BLaER1 (cell line): Measurements from ENCODE around the gene IRF2.
A peak's percentile ranks its signal among the peaks of the same experiment; 100 is the strongest.

Source experiments
- H3K27ac ChIP-seq: shearing (Covaris generic); formaldehyde crosslinking; 2 replicates; pipeline ENCODE4 v1.8.1; 2022
- H3K27me3 ChIP-seq: shearing (Covaris generic); formaldehyde crosslinking; 2 replicates; pipeline ENCODE4 v1.8.1; 2022
- H3K36me3 ChIP-seq: shearing (Covaris generic); formaldehyde crosslinking; 2 replicates; pipeline ENCODE4 v1.8.1; 2022
- H3K4me1 ChIP-seq: shearing (Covaris generic); formaldehyde crosslinking; 2 replicates; pipeline ENCODE4 v1.8.1; 2022
- H3K4me2 ChIP-seq: shearing (Covaris generic); formaldehyde crosslinking; 2 replicates; pipeline ENCODE4 v1.8.1; 2022
- H3K4me3 ChIP-seq: shearing (Covaris generic); formaldehyde crosslinking; 2 replicates; pipeline ENCODE4 v1.8.1; 2022
- H3K9ac ChIP-seq: shearing (Covaris generic); formaldehyde crosslinking; 2 replicates; pipeline ENCODE4 v1.8.1; 2022
- H3K9me3 ChIP-seq: shearing (Covaris generic); formaldehyde crosslinking; 2 replicates; pipeline ENCODE4 v1.8.1; 2022
- H4K20me1 ChIP-seq: shearing (Covaris generic); formaldehyde crosslinking; 2 replicates; pipeline ENCODE4 v1.8.1; 2022
- Cebpa-rat ChIP-seq: shearing (Covaris generic); IDR thresholded peaks from 2 replicates; pipeline ENCODE4 v1.8.1; 2022

IRF2 gene

GRCh38 chr4:184437565-184438265 is 36.6 kb downstream of the IRF2 start:
- no peak for TF ChIP-seq Cebpa-rat
- H3K4me3 ChIP-seq = no peak overlapping the region
- no peaks in the 10 kb centered on the region for H3K27me3 ChIP-seq
- H3K4me1 ChIP-seq = peaks cover 59% of the 10 kb centered on the region
- no peak overlapping the region for H3K27ac ChIP-seq
- H4K20me1 ChIP-seq = peaks cover 71% of the 10 kb centered on the region
- no peak overlapping the region for H3K4me2 ChIP-seq
- H3K9me3 ChIP-seq = no peaks in the 10 kb centered on the region; the same call in 1 of the 2 replicates
- peaks cover 33% of the 10 kb centered on the region for H3K36me3 ChIP-seq
- no peak overlapping the region for H3K9ac ChIP-seq

GRCh38 chr4:184434501-184435066 is 39.8 kb downstream of the IRF2 start:
- no peak overlapping the region for H3K9ac ChIP-seq
- peaks cover 73% of the 10 kb centered on the region for H4K20me1 ChIP-seq
- H3K27me3 ChIP-seq = no peaks in the 10 kb centered on the region
- no peak overlapping the region for H3K4me2 ChIP-seq
- no peak overlapping the region for H3K27ac ChIP-seq
- no peak overlapping the region for H3K4me3 ChIP-seq
- H3K36me3 ChIP-seq = peaks cover 48% of the 10 kb centered on the region
- H3K9me3 ChIP-seq = no peaks in the 10 kb centered on the region; the same call in 1 of the 2 replicates
- TF ChIP-seq Cebpa-rat = no peak
- peaks cover 34% of the 10 kb centered on the region for H3K4me1 ChIP-seq

GRCh38 chr4:184434021-184434420 is 40.3 kb downstream of the IRF2 start:
- no peak overlapping the region for H3K4me2 ChIP-seq
- H3K27ac ChIP-seq = no peak overlapping the region

GRCh38 chr4:184433258-184433892 is 41.0 kb downstream of the IRF2 start:
- no peak overlapping the region for H3K4me2 ChIP-seq

More at GRCh38 chr4:184434021-184434420, 40.3 kb downstream of the IRF2 start:
- Histone ChIP-seq H3K4me3 (no peak overlapping the region), H3K36me3 (peaks cover 54% of the 10 kb centered on the region), H4K20me1 (peaks cover 75% of the 10 kb centered on the region), H3K9me3 (no peaks in the 10 kb centered on the region; the same call in 1 of the 2 replicates), H3K27me3 (no peaks in the 10 kb centered on the region), H3K4me1 (peaks cover 33% of the 10 kb centered on the region), H3K9ac (no peak overlapping the region)
- TF ChIP-seq Cebpa-rat = no peak

GRCh38 chr4:184432127-184432922 is 42.0 kb downstream of the IRF2 start:
- TF ChIP-seq Cebpa-rat = no peak
- Histone ChIP-seq H3K4me3 (no peak overlapping the region), H3K36me3 (peaks cover 70% of the 10 kb centered on the region), H3K4me2 (no peak overlapping the region), H3K4me1 (peaks cover 16% of the 10 kb centered on the region), H3K27ac (peak overlapping the region; percentile 39; the same call in 1 of the 2 replicates), H3K27me3 (no peaks in the 10 kb centered on the region), H3K9me3 (no peaks in the 10 kb centered on the region; the same call in 1 of the 2 replicates), H3K9ac (no peak overlapping the region), H4K20me1 (peaks cover 69% of the 10 kb centered on the region; the same call in 1 of the 2 replicates)

More at GRCh38 chr4:184433258-184433892, 41.0 kb downstream of the IRF2 start:
- Histone ChIP-seq H3K27me3 (no peaks in the 10 kb centered on the region), H3K9ac (no peak overlapping the region), H4K20me1 (peaks cover 75% of the 10 kb centered on the region), H3K4me1 (peaks cover 27% of the 10 kb centered on the region), H3K9me3 (no peaks in the 10 kb centered on the region; the same call in 1 of the 2 replicates), H3K36me3 (peaks cover 60% of the 10 kb centered on the region), H3K4me3 (no peak overlapping the region), H3K27ac (no peak overlapping the region)
- TF ChIP-seq Cebpa-rat = no peak

- Histone ChIP-seq H3K27ac (no peak overlapping the region), H3K4me3 (no peak overlapping the region), H3K4me1 (peaks cover 2% of the 10 kb centered on the region; the same call in 1 of the 2 replicates), H3K36me3 (peaks cover 88% of the 10 kb centered on the region), H3K4me2 (no peak overlapping the region), H3K27me3 (no peaks in the 10 kb centered on the region), H4K20me1 (peaks cover 66% of the 10 kb centered on the region; the same call in 1 of the 2 replicates), H3K9me3 (no peaks in the 10 kb centered on the region), H3K9ac (no peak overlapping the region)
- no peak for TF ChIP-seq Cebpa-rat
Measured at GRCh38 chr4:184430163-184430562, 44.2 kb downstream of the IRF2 start.

GRCh38 chr4:184428787-184429186 is 45.6 kb downstream of the IRF2 start:
- no peak overlapping the region for H3K9ac ChIP-seq
- no peak overlapping the region for H3K4me3 ChIP-seq
- peaks cover 90% of the 10 kb centered on the region for H3K36me3 ChIP-seq
- no peak overlapping the region for H3K4me2 ChIP-seq
- peaks cover 58% of the 10 kb centered on the region; the same call in 1 of the 2 replicates for H4K20me1 ChIP-seq
- TF ChIP-seq Cebpa-rat = no peak
- H3K4me1 ChIP-seq = no peaks in the 10 kb centered on the region; the same call in 1 of the 2 replicates
- H3K27me3 ChIP-seq = no peaks in the 10 kb centered on the region
- H3K27ac ChIP-seq = no peak overlapping the region
- H3K9me3 ChIP-seq = 0 out of 2 replicates have a peak, but pooled peaks cover under 1% of the 10 kb centered on the region

- peaks cover 90% of the 10 kb centered on the region for H3K36me3 ChIP-seq
- TF ChIP-seq Cebpa-rat = no peak
- no peak overlapping the region for H3K4me2 ChIP-seq
- H3K9me3 ChIP-seq = peaks cover 11% of the 10 kb centered on the region
- no peak overlapping the region for H3K9ac ChIP-seq
- H3K4me1 ChIP-seq = no peaks in the 10 kb centered on the region; the same call in 1 of the 2 replicates
- H4K20me1 ChIP-seq = peaks cover 47% of the 10 kb centered on the region; the same call in 1 of the 2 replicates
- no peak overlapping the region for H3K4me3 ChIP-seq
- H3K27me3 ChIP-seq = no peaks in the 10 kb centered on the region
- H3K27ac ChIP-seq = no peak overlapping the region
Measured at GRCh38 chr4:184427687-184428086, 46.7 kb downstream of the IRF2 start.

GRCh38 chr4:184427093-184427492 is 47.3 kb downstream of the IRF2 start:
- no peak for TF ChIP-seq Cebpa-rat
- H3K36me3 ChIP-seq = peaks cover 90% of the 10 kb centered on the region
- no peaks in the 10 kb centered on the region for H3K27me3 ChIP-seq
- H3K4me3 ChIP-seq = no peak overlapping the region
- peaks cover 17% of the 10 kb centered on the region for H3K9me3 ChIP-seq
- peaks cover 4% of the 10 kb centered on the region for H3K4me1 ChIP-seq
- H3K9ac ChIP-seq = no peak overlapping the region
- no peak overlapping the region for H3K27ac ChIP-seq
- peaks cover 42% of the 10 kb centered on the region; the same call in 1 of the 2 replicates for H4K20me1 ChIP-seq
- no peak overlapping the region for H3K4me2 ChIP-seq
